GM21737 (cell line): ENCODE data around the gene SPACA7.

ENCODE experiments used
- ATAC-seq: cut with Tn5 transposase; IDR thresholded peaks from one replicate; pipeline ENCODE4 v1.9.1; 2021; ENCODE audit warnings: mild to moderate bottlenecking, moderate library complexity; ENCODE audit not compliant: unreplicated experiment

The SPACA7 gene

GRCh38 chr13:112462408-112462807, 86.3 kb downstream of the SPACA7 start:
- no peak for ATAC-seq

DNA sequence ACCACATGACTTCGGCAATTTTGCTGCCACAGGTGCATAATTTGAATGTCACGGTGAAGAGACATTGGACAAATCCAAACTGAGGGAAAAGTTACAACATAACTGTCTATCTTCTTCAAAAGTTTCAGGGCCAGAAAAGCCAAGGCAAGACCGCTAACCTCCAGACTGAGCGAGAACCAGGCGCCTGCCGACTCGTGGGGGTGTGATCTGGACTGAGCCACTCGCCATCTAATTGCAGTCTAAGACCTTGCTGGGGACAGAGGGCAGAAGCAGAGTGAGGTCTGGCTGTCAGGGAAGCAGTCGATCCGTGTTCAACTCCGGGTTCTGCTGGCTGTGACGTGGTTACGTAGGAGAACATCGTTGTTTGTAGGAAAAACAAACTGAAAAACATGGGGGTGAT, 88.6 kb downstream of the SPACA7 start:
- ATAC-seq: no peak

DNA sequence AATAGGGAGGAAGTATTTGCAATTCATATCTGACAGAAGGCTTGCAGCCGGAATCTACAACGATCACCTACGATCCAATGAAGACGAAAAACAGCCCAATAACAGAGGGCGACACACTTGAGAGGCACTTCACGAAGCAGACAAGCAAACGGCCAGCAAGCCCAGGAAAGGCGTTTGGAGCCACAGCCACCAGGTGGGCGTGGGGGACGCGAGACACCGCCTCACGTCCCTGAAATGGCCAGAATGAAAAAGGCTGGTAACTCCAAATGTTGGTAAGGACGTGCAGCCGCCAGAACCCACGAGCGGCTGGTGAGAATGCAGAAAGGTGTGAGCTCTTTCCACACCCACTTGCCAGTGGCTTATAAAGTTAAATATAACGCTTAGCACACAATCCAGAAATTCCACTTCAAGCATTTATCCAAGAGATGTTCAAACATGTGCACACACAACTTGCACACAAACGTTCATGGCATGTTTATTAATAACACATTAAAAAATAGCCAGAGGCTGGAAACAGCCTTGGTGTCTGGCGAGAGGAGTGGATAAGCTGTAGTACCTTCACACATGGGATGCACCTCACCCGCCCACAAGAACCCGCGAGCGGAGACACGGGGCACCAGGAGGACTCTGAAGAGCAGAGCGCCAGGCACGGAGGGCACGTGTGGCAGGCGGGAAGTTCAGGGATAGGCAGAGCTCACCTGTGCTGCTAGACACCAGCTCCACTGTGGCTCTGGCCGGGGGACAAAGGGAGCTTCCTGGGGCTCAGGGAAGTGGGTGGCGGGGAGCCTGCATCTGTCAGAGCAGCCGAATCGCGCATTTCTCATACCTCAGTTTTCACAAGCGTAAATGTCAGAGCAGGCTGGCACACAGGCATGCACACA, 89.3 kb downstream of the SPACA7 start:
- ATAC-seq: no peak

DNA sequence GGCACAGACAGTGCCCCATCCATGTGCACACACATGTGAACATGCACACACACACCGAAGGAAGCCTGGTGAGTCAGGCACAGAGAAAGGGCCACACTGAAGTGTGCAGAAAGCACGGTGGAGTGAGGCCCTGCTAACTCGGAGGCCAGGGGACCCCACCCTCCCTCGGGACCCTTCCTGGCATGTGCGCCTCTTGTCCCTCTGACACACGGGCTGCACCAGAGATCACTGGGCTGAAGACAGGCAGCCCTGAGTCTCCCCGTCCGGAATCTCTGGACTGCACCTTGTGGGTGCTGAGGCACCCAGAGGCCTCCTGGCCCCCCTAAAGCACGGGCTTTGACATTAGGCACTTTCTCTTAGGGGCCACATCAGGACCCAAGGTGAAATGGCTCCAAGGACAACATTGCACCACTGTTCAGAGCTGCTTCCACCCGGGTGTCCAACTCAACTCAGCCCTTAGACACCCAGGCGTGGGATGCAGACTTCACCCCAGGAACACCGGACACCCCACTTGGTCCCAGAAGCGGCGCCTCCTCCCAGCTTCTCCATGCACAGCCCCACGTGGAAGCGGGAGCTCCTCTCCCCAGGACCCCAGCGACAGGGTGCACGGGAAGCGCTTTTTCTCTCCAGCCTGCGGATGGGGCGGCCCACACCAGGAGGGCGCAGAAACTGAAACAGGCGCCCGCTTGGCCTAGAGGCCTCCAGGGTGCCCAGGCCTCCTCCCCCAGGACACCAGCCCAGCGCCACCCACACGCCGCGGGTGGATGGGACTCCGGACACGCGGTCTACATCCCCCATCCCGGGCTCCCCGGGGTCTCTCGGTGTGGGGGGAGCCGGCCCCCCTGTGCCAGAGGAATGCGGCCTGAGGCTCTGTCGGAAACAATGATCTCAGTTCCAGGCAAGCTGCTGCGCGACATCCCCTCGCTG, 90.2 kb downstream of the SPACA7 start:
- ATAC-seq: no peak

- ATAC-seq: no peak
Measured at GRCh38 chr13:112467236-112467635, 91.1 kb downstream of the SPACA7 start.

DNA sequence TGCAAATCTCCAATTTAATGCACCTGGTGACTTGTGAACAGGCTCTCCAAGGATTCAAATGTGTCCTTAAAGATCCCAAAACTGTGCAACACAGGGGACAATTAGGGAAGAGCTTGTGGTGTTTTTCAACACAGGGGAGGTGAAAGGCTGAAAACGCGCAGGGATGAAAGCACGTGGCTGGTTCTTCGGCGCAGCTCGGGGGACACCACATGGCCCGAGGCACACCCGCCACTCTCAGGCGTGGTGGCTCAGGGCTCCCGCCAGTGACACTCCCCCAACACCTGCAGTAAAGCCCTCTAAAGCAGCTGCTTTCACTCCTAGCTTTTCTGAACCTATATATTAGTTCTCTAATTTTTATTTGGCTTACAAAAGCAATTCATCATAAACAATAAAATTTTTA, 91.9 kb downstream of the SPACA7 start:
- ATAC-seq: no peak

GRCh38 chr13:112469071-112469745, 93.1 kb downstream of the SPACA7 start:
- no peak for ATAC-seq

GRCh38 chr13:112473818-112474217, 97.7 kb downstream of the SPACA7 start:
- no peak for ATAC-seq

DNA sequence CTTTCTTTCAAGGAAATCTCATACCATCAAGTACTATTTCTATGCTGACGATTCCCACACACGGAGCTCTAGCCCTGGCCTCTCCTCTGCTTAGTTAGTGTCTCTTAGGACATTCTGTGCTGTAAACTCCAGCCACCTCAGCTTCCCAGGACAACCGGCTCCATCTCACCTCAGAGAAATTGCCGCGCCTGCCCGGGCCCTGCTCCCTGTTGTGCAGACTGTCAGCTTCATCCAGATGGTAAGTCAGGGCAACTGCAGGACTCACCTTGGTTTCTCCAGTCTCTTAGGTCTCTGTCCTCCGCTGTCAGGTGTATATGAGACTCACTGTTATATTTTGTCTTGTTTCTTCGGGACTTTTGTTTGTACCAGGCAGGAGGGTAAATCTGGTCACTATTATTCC, 98.7 kb downstream of the SPACA7 start:
- no peak for ATAC-seq

DNA sequence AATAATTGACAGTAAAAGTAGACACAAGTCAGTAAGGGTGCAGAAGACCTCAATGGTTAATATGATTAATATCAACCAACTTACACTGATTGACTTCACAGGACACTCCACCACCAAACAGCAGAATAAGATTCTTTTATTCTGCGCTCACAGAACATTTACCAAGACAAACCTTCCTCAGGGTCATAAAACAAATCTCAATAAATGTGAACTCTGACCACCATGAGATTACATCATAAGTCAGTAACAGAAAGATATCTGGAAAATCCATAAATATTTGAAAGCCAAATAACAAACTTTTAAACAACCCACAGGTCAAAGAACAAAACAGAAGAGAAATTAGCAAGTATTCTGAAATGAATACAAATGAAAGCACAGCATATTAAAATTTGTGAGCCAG, 99.7 kb downstream of the SPACA7 start:
- no peak for ATAC-seq

DNA sequence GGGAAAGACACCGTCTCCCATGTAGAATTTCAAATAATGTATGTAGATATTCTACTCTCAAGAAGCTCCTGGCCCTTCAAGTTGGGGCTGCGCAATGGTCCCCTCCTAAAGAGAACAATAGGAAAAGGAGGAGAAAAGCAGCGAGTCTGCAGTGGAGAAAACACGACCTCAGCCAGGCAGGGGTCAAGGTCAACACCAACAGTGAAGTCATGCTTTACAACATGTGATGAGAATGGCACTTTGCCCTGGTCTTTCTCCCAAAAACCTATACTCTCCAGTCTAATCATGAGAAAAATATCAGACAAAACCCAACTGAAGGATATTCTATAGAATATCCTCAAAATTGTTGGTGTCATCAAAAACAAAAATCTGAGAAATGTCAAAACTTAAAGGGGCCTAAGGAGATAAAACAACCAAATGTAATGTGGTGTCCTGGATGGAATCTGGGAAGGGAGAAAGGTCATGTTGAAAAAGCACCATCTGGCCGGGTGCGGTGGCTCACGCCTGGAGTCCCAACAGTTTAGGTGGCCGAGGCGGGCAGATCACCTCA, 101.0 kb downstream of the SPACA7 start:
- no peak for ATAC-seq

GRCh38 chr13:112479389-112479788, 103.2 kb downstream of the SPACA7 start:
- no peak for ATAC-seq

GRCh38 chr13:112481458-112481857, 105.3 kb downstream of the SPACA7 start:
- ATAC-seq: no peak

DNA sequence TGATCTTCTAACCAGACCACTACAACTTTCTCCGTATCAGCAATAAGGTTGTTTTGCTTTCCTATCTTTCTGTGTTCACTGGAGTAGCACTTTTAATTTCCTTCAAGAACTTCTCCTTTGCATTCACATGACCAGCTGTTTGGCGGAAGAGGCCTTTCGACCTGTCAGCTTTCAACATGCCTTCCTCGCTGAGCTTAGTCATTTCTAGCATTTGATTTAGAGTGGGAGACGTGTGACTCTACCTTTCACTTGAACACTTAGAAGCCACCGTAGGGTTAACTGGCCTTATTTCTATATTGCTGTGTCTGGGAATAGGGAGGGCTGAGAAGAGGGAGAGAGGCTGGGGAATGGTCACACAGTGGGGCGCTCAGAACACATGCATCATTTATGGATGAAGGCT, 107.1 kb downstream of the SPACA7 start:
- no peak for ATAC-seq
